Natural killer cell (primary cell): Measurements from ENCODE around the gene POLR3A. TPM values are rescaled to one million over a fixed set of nuclear protein-coding genes. Genes with fewer than 3 reads are reported as not detected.

Source experiments
- ATAC-seq, 3 donors: fragments of 150-1000 bp in 2 of 3; fragments of 200-7000 bp in 1 of 3; cut with Tn5 transposase; 1 replicate in 1 of 3; 2 replicates in 2 of 3; pipeline ENCODE4 v1.10.0; 2021; ENCODE audit warnings: mild to moderate bottlenecking in 2 of 3, moderate library complexity in 2 of 3
- DNase-seq, 2 donors: peaks; one replicate each; pipeline versions ENCODE4 v3.0.0 to v3.0.0-alpha.2; 2013 to 2021; ENCODE audit warnings: mixed read lengths in 1 of 2
- H3K27ac ChIP-seq: one replicate; pipeline ENCODE4 v1.5.1; 2013; ENCODE audit warnings: mild to moderate bottlenecking, low read length
- H3K27me3 ChIP-seq: one replicate; pipeline ENCODE4 v1.6.1; 2013; ENCODE audit warnings: low read length; ENCODE audit not compliant: control insufficient read depth, insufficient read depth
- H3K36me3 ChIP-seq: one replicate; pipeline ENCODE4 v1.6.1; 2013; ENCODE audit warnings: low read length; ENCODE audit not compliant: control insufficient read depth, insufficient read depth
- H3K4me1 ChIP-seq: one replicate; pipeline ENCODE4 v1.6.1; 2013; ENCODE audit warnings: low read length; ENCODE audit not compliant: control insufficient read depth, insufficient read depth
- H3K4me3 ChIP-seq: one replicate; pipeline ENCODE4 v1.5.1; 2013; ENCODE audit warnings: low read length
- H3K9me3 ChIP-seq: one replicate; pipeline ENCODE4 v1.6.1; 2013; ENCODE audit warnings: low read length; ENCODE audit not compliant: control insufficient read depth, insufficient read depth
- H3K27ac Mint-ChIP-seq, 2 donors: one replicate each; pipeline ENCODE4 v1.8.0; 2022; ENCODE audit warnings: mild to moderate bottlenecking in 2 of 2, mixed read lengths in 2 of 2, moderate library complexity in 1 of 2
- H3K27me3 Mint-ChIP-seq, 2 donors: one replicate each; pipeline ENCODE4 v1.8.0; 2022; ENCODE audit warnings: low read depth in 2 of 2, mixed read lengths in 2 of 2
- H3K36me3 Mint-ChIP-seq: one replicate; pipeline ENCODE4 v1.8.0; 2022; ENCODE audit warnings: mixed read lengths
- H3K4me1 Mint-ChIP-seq, 2 donors: one replicate each; pipeline ENCODE4 v1.8.0; 2022; ENCODE audit warnings: mixed read lengths in 2 of 2
- H3K4me3 Mint-ChIP-seq: one replicate; pipeline ENCODE4 v1.8.0; 2022; ENCODE audit warnings: mild to moderate bottlenecking, moderate library complexity, mixed read lengths
- H3K9me3 Mint-ChIP-seq, 2 donors: one replicate each; pipeline ENCODE4 v1.8.0; 2022; ENCODE audit warnings: mixed read lengths in 2 of 2
- WGBS: methylation state at CpG from one replicate; pipeline ENCODE4 v1.1.7; 2013; ENCODE audit warnings: missing lambda C conversion rate; ENCODE audit not compliant: insufficient coverage; 5-methylcytosine and 5-hydroxymethylcytosine counted together
- intact Hi-C: fragments of 100-400 bp; cut with micrococcal nuclease; formaldehyde crosslinking; loops from one replicate; pipeline ENCODE4 v1.14.2; 2022
- total RNA-seq, 4 donors: library from RNA; stranded (reverse); fragments of 120-200 nt in 1 of 4; gene quantifications; one replicate each; pipeline versions ENCODE4 v1.2.3 to v1.2.4, GENCODE V29; 2013 to 2022
- TF ChIP-seq, protein P1 (sequence below): fragments of 200-600 bp; IDR thresholded peaks from one replicate; pipeline ENCODE4 v1.8.0; 2022; ENCODE audit warnings: antibody characterized with exemption

POLR3A gene
- total RNA-seq, 3 donors from 2014 or later (not counting 1 experiment from before 2014, with no cell fraction given): 15.6 to 21.0 (median 17.9) TPM

DNA sequence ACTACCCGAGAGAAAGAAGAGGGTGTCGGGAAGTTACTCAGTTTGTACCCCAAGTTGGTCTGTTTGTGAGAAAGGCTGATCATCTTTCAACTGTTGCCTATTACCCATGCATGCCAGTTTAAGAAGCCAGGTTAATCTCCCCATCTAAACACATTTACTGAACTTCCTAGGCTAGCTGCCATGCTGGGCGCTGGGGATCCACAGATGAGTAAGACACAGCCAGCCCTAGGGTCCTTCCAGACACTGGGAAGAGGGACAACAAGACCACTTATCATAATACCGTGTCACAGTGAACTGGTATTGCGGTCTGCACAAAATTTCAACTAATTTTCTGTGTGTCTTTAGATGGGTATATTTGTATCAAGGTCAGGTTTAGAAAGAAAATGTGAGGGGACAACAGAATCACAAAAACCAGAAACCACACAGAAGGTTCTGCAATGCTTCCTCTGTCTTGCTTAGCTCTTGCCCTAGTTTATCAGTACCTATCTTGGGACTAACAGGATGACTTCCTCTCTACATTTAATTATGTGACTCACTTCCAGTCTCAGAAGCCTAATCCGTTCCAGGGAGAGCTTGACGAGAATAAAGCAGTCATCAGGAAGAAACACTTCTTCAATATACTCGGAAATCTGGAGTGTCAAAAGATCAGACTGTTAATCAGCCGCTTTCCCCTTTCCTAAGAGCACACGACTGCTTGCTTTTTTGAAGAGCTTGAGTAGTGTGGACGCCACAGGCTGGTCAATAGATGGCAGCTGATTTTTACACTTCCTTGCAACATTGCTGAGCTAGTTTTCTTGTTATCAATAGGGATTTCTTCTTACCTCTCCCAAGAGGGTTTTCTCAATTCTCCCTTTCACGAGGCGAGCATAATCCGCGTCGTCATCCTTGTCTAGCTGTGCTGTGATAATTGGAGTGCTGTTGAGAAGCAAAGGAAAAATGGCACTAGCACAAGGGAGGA, 45.7 kb downstream of the POLR3A start:
- Mint-ChIP-seq H3K27ac (no peak overlapping the region), H3K27me3 (no peaks in the 10 kb centered on the region), H3K36me3 (peaks cover 37% of the 10 kb centered on the region), H3K4me1 (no peaks in the 10 kb centered on the region), H3K9me3 (no peaks in the 10 kb centered on the region), H3K4me3 (no peak overlapping the region)
- TF ChIP-seq, protein P1, sequence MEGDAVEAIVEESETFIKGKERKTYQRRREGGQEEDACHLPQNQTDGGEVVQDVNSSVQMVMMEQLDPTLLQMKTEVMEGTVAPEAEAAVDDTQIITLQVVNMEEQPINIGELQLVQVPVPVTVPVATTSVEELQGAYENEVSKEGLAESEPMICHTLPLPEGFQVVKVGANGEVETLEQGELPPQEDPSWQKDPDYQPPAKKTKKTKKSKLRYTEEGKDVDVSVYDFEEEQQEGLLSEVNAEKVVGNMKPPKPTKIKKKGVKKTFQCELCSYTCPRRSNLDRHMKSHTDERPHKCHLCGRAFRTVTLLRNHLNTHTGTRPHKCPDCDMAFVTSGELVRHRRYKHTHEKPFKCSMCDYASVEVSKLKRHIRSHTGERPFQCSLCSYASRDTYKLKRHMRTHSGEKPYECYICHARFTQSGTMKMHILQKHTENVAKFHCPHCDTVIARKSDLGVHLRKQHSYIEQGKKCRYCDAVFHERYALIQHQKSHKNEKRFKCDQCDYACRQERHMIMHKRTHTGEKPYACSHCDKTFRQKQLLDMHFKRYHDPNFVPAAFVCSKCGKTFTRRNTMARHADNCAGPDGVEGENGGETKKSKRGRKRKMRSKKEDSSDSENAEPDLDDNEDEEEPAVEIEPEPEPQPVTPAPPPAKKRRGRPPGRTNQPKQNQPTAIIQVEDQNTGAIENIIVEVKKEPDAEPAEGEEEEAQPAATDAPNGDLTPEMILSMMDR: no peak
- ATAC-seq (no peak), DNase-seq (no peak)
- peaks cover 87% of the 10 kb centered on the region for H3K36me3 ChIP-seq
- H3K27me3 ChIP-seq: no peaks in the 10 kb centered on the region
- H3K4me1 ChIP-seq: no peaks in the 10 kb centered on the region
- 88% methylated on average over 15 of the region's 16 CpGs for WGBS
- H3K4me3 ChIP-seq: no peak overlapping the region
- intact Hi-C loops: no loop called here
- no peak overlapping the region for H3K27ac ChIP-seq
- H3K9me3 ChIP-seq: no peaks in the 10 kb centered on the region

DNA sequence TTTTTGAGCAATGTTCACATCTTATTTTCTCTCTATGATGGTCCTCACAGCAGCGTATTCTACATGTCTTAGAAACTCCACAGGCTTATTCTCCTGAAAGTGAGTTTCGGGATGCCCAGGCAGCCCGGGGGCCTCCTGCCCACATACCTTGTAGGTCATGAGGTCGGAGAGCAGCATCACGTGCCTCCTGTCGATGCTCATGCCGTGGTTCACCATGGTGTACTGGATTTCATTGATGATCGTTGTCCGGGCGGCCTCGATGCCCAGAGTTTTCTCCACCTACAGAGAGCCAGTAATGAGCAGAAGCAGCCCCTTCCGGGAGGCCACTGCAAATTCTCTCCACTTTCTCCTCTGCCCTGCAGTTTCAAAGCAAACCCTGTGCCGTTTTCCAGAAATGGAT, 48.0 kb downstream of the POLR3A start:
- TF ChIP-seq, protein P1: no peak
- H3K9me3 ChIP-seq: no peaks in the 10 kb centered on the region
- 99% methylated on average over 13 of the region's 13 CpGs for WGBS
- Mint-ChIP-seq H3K4me1 (no peaks in the 10 kb centered on the region), H3K36me3 (peaks cover 37% of the 10 kb centered on the region), H3K27me3 (no peaks in the 10 kb centered on the region), H3K27ac (no peak overlapping the region), H3K9me3 (no peaks in the 10 kb centered on the region), H3K4me3 (no peak overlapping the region)
- no peak for DNase-seq
- no peaks in the 10 kb centered on the region for H3K4me1 ChIP-seq
- peaks cover 87% of the 10 kb centered on the region for H3K36me3 ChIP-seq
- H3K4me3 ChIP-seq: no peak overlapping the region
- intact Hi-C loops: no loop called here
- no peaks in the 10 kb centered on the region for H3K27me3 ChIP-seq
- no peak for ATAC-seq
- no peak overlapping the region for H3K27ac ChIP-seq

DNA sequence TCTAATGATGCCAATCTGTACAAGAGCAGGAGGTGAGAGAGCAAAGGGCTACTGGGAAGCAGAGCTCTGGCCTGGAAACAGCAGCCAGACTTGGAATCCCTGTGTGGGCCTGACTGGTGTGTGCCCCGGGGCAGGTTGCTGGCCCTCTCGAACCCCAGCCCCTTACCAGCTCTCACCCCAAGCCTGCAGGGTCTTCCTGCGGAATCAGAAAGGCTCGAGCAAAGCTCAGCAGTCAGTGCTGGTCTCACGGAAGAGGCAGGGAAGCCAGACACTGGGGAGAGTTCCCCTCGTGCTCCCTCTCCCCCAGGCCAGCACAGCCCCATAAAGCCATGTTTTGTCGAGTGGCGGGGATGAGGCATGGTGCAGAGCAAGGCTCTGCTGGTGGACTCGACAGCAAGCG, 50.1 kb downstream of the POLR3A start:
- DNase-seq (no peak), ATAC-seq (no peak)
- H3K4me1 ChIP-seq: no peaks in the 10 kb centered on the region
- TF ChIP-seq, protein P1: no peak
- WGBS: 99% methylated on average over 10 of the region's 10 CpGs
- Mint-ChIP-seq H3K4me1 (no peaks in the 10 kb centered on the region), H3K27ac (no peak overlapping the region), H3K9me3 (no peaks in the 10 kb centered on the region), H3K27me3 (no peaks in the 10 kb centered on the region), H3K36me3 (peaks cover 30% of the 10 kb centered on the region), H3K4me3 (no peak overlapping the region)
- peaks cover 77% of the 10 kb centered on the region for H3K36me3 ChIP-seq
- intact Hi-C loops: no loop called here
- no peaks in the 10 kb centered on the region for H3K9me3 ChIP-seq
- no peak overlapping the region for H3K4me3 ChIP-seq
- no peak overlapping the region for H3K27ac ChIP-seq
- H3K27me3 ChIP-seq: no peaks in the 10 kb centered on the region
